Measurements from ENCODE around the gene SLC30A1.

GRCh38 chr1:211522804-211523203 lies 56.2 kb downstream of the SLC30A1 start:
- TF ChIP-seq POLR2A (IDR thresholded peaks at IDR 0.05; ENCODE audit: low read length) (no peak), GATA1 (IDR thresholded peaks at IDR 0.05; ENCODE audit: low read depth, low read length) (no peak)
